Astrocyte (in vitro differentiated cells and primary cell): ENCODE results near the gene CALY. TPM values are rescaled to one million over a fixed set of nuclear protein-coding genes. Genes with fewer than 3 reads are reported as not detected.

Source experiments
- DNase-seq: peaks from one replicate; pipeline ENCODE4 v3.0.0-alpha.2; 2010; ENCODE audit warnings: low read depth
- FAIRE-seq: peaks from 2 replicates; lab custom pipeline; 2011; peaks lifted over from hg19 to GRCh38; lab: Jason Lieb, UNC
- H2AFZ ChIP-seq: 2 replicates; pipeline ENCODE4 v1.6.0; 2012; ENCODE audit warnings: low read depth, low read length, inconsistent platforms
- H3K27ac ChIP-seq: 2 replicates; pipeline ENCODE4 v1.5.1; 2011; ENCODE audit warnings: low read depth, low read length, inconsistent platforms
- H3K27me3 ChIP-seq: 2 replicates; pipeline ENCODE4 v1.6.0; 2011; ENCODE audit warnings: low read length, inconsistent platforms; ENCODE audit not compliant: insufficient read depth
- H3K36me3 ChIP-seq: 2 replicates; pipeline ENCODE4 v1.5.1; 2011; ENCODE audit warnings: low read length, inconsistent platforms; ENCODE audit not compliant: insufficient read depth
- H3K4me1 ChIP-seq: 2 replicates; pipeline ENCODE4 v1.5.1; 2011; ENCODE audit warnings: low read length, inconsistent platforms; ENCODE audit not compliant: insufficient read depth
- H3K4me2 ChIP-seq: 2 replicates; pipeline ENCODE4 v1.6.0; 2012; ENCODE audit warnings: low read length, inconsistent platforms
- H3K4me3 ChIP-seq: 2 replicates; pipeline ENCODE4 v1.5.1; 2011; ENCODE audit warnings: low read depth, mild to moderate bottlenecking, low read length, inconsistent platforms; ENCODE audit not compliant: insufficient read depth
- H3K79me2 ChIP-seq: 2 replicates; pipeline ENCODE4 v1.6.0; 2012; ENCODE audit warnings: mild to moderate bottlenecking, low read length, inconsistent platforms; ENCODE audit not compliant: insufficient read depth
- H3K9ac ChIP-seq: 2 replicates; pipeline ENCODE4 v1.6.0; 2012; ENCODE audit warnings: mild to moderate bottlenecking, low read length, inconsistent platforms
- H3K9me3 ChIP-seq: 2 replicates; pipeline ENCODE4 v1.5.1; 2012; ENCODE audit warnings: low read depth, mild to moderate bottlenecking, low read length, inconsistent platforms; ENCODE audit not compliant: insufficient read depth
- H4K20me1 ChIP-seq: 2 replicates; pipeline ENCODE4 v1.6.0; 2012; ENCODE audit warnings: low read length, inconsistent platforms; ENCODE audit not compliant: insufficient read depth
- H3K27ac Mint-ChIP-seq: one replicate; pipeline ENCODE4 v1.8.0; 2021; ENCODE audit warnings: mild to moderate bottlenecking, mixed read lengths; ENCODE audit not compliant: unreplicated experiment
- H3K27me3 Mint-ChIP-seq: one replicate; pipeline ENCODE4 v1.8.0; 2021; ENCODE audit warnings: low read depth, mixed read lengths; ENCODE audit not compliant: unreplicated experiment
- H3K36me3 Mint-ChIP-seq: one replicate; pipeline ENCODE4 v1.8.0; 2021; ENCODE audit warnings: low read depth, mixed read lengths; ENCODE audit not compliant: unreplicated experiment
- H3K4me1 Mint-ChIP-seq: one replicate; pipeline ENCODE4 v1.8.0; 2021; ENCODE audit warnings: low read depth, mixed read lengths; ENCODE audit not compliant: unreplicated experiment
- H3K4me3 Mint-ChIP-seq: one replicate; pipeline ENCODE4 v1.8.0; 2021; ENCODE audit warnings: mild to moderate bottlenecking, moderate library complexity, mixed read lengths; ENCODE audit not compliant: unreplicated experiment
- H3K9me3 Mint-ChIP-seq: one replicate; pipeline ENCODE4 v1.8.0; 2021; ENCODE audit warnings: mild to moderate bottlenecking, mixed read lengths; ENCODE audit not compliant: unreplicated experiment
- CTCF ChIP-seq: IDR thresholded peaks from 2 replicates; pipeline ENCODE4 v1.5.1; 2011; ENCODE audit warnings: low read depth, mild to moderate bottlenecking, inconsistent platforms, low read length, moderate library complexity; ENCODE audit not compliant: insufficient read depth
- EZH2 ChIP-seq: IDR thresholded peaks from 2 replicates; pipeline ENCODE4 v1.6.1; 2012; ENCODE audit warnings: mild to moderate bottlenecking, low read length, inconsistent platforms; ENCODE audit not compliant: insufficient read depth
- total RNA-seq: library from RNA; stranded (reverse); gene quantifications from 2 replicates; pipeline ENCODE4 v1.2.1, GENCODE V29; 2021

The CALY gene
- total RNA-seq, 1 donor from 2014 or later, result 1.1 TPM

- no peak overlapping the region for H3K27ac Mint-ChIP-seq
- FAIRE-seq (no peak), DNase-seq (no peak)
- H3K4me2 ChIP-seq, result peak overlapping the region; percentile 92
- peaks cover 9% of the 10 kb centered on the region for H3K4me1 Mint-ChIP-seq
- no peak overlapping the region for H3K4me3 ChIP-seq
- TF ChIP-seq EZH2, result no peak
- no peak for TF ChIP-seq CTCF
- peaks cover 37% of the 10 kb centered on the region for H3K79me2 ChIP-seq
- no peaks in the 10 kb centered on the region for H3K27me3 ChIP-seq
- H4K20me1 ChIP-seq, result peaks cover 44% of the 10 kb centered on the region
- no peaks in the 10 kb centered on the region for H3K9me3 ChIP-seq
- no peaks in the 10 kb centered on the region for H3K36me3 ChIP-seq
- H3K9me3 Mint-ChIP-seq, result no peaks in the 10 kb centered on the region
- no peaks in the 10 kb centered on the region for H3K27me3 Mint-ChIP-seq
- H3K4me3 Mint-ChIP-seq, result peak overlapping the region; percentile 73
- H3K36me3 Mint-ChIP-seq, result peaks cover 3% of the 10 kb centered on the region
- H3K4me1 ChIP-seq, result peaks cover 15% of the 10 kb centered on the region
- H3K27ac ChIP-seq, result no peak overlapping the region
- no peak overlapping the region for H2AFZ ChIP-seq
- H3K9ac ChIP-seq, result no peak overlapping the region
Measured at GRCh38 chr10:133309720-133310398, 26.8 kb downstream of the CALY start.

GRCh38 chr10:133309100-133309719, 27.5 kb downstream of the CALY start:
- DNase-seq (peak; percentile 61), FAIRE-seq (no peak)
- H3K4me1 ChIP-seq, result peaks cover 15% of the 10 kb centered on the region
- peak overlapping the region; percentile 97 for H3K9ac ChIP-seq
- peak overlapping the region; percentile 87 for H3K27ac ChIP-seq
- H3K9me3 Mint-ChIP-seq, result no peaks in the 10 kb centered on the region
- peaks cover 48% of the 10 kb centered on the region for H4K20me1 ChIP-seq
- TF ChIP-seq CTCF, result no peak
- no peak for TF ChIP-seq EZH2
- peak overlapping the region; percentile 90 for H2AFZ ChIP-seq
- peaks cover 11% of the 10 kb centered on the region for H3K4me1 Mint-ChIP-seq
- H3K36me3 Mint-ChIP-seq, result peaks cover 3% of the 10 kb centered on the region
- H3K4me3 ChIP-seq, result peak overlapping the region; percentile 88
- H3K27me3 Mint-ChIP-seq, result no peaks in the 10 kb centered on the region
- H3K27me3 ChIP-seq, result no peaks in the 10 kb centered on the region
- H3K27ac Mint-ChIP-seq, result no peak overlapping the region
- peak overlapping the region; percentile 92 for H3K4me2 ChIP-seq
- H3K36me3 ChIP-seq, result no peaks in the 10 kb centered on the region
- peak overlapping the region; percentile 73 for H3K4me3 Mint-ChIP-seq
- H3K9me3 ChIP-seq, result no peaks in the 10 kb centered on the region
- peaks cover 42% of the 10 kb centered on the region for H3K79me2 ChIP-seq
